Measurements from ENCODE around the gene TLE3.

Gene TLE3

DNA sequence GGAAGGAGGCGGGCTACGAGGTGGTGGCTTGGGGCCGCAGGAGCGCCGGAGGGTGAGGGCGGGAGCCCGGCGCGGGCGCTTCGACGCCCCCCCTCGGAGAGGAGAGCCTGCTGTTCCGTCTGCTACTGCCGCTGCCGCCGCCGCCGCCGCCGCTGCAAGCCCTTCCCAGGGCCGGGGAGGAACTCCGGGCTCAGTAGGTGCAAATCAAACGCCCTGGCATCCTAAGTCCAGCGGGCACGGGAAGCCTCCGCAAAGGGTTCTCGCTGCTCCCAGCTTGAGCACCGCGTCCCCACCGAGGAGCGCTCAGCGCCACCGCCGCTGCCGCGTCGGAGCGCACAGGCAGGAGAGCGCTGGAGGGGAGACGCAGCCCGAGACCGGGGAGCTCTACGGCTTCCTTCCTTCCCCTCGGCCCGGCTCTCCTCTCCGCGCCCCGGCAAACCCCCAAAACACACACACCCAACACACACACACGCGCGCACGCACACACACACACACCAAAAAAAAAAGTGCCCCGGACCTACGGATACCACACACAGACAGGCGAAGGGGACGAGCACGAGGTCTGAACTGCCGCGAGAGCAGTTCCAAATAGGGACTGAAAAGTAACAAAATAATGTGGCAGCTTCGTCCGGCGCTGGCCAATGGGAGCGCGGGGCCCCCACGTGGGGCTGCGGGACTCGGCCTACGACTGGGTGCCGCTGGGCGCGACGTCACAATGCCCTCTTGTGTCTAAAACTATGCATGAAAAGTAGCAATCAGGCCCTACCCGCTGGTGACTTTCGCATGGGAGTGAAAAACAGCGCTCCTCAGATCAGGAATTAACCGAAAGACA is at the start of gene TLE3:
Gene TLE3, minus strand, starts transcription at position 597 of the 832 bp plus-strand sequence. CDS start 1,119 bp downstream, outside the sequence.
- TF ChIP-seq, protein P1, sequence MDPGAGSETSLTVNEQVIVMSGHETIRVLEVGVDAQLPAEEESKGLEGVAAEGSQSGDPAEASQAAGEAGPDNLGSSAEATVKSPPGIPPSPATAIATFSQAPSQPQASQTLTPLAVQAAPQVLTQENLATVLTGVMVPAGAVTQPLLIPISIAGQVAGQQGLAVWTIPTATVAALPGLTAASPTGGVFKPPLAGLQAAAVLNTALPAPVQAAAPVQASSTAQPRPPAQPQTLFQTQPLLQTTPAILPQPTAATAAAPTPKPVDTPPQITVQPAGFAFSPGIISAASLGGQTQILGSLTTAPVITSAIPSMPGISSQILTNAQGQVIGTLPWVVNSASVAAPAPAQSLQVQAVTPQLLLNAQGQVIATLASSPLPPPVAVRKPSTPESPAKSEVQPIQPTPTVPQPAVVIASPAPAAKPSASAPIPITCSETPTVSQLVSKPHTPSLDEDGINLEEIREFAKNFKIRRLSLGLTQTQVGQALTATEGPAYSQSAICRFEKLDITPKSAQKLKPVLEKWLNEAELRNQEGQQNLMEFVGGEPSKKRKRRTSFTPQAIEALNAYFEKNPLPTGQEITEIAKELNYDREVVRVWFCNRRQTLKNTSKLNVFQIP (CRISPR knock-in tag; IDR thresholded peaks at IDR 0.05; ENCODE audit: borderline replicate concordance, low read depth) = 0 out of 2 replicates have a peak, but pooled peaks have one; percentile 20
- TF ChIP-seq RARB (CRISPR knock-in tag; IDR thresholded peaks at IDR 0.05) = no peak
- ATAC-seq = peak; percentile 69

DNA sequence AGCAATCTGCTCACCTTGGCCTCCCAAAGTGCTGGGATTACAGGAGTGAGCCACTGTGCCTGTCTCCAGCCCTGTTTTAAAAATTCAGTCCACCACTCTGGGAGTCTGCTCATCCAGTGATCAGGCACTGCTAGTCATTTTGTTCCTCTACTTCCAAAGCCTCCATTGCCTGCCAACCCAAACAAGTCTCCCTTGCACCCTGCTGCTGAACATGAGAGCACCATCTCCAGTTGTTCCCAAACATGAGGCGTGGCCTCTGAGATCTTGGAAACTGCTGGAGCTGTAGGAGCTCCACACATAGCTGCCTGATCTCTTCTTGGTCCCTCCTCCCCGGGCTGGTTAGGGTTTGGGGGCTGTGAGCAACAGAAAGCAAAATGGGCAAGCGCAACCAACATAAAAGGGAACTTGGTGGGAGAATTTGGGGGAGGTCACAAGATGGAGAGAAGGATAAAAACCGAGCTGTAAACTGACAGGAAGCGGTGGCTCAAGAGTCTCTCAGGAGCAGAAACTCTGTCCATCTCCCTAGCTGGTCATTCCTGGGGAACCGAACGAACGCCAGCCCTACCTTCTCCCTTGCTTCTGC is 49.6 kb upstream of the TLE3 start:
- ATAC-seq = no peak
- TF ChIP-seq CSDC2 (CRISPR knock-in tag; IDR thresholded peaks at IDR 0.05) (no peak), TOX (CRISPR knock-in tag; IDR thresholded peaks at IDR 0.05; ENCODE audit: borderline replicate concordance) (no peak), BACH2 (CRISPR knock-in tag; IDR thresholded peaks at IDR 0.05; ENCODE audit: borderline replicate concordance) (no peak), OSR1 (CRISPR knock-in tag; IDR thresholded peaks at IDR 0.05) (no peak), ZC3H10 (CRISPR knock-in tag; IDR thresholded peaks at IDR 0.05) (no peak), ZNF565 (CRISPR knock-in tag; conservative IDR thresholded peaks at IDR 0.05; ENCODE audit: low read depth) (no peak), ZNF70 (CRISPR knock-in tag; IDR thresholded peaks at IDR 0.05) (no peak), SNAI2 (CRISPR knock-in tag; IDR thresholded peaks at IDR 0.05) (no peak)
- TF ChIP-seq, protein P2, sequence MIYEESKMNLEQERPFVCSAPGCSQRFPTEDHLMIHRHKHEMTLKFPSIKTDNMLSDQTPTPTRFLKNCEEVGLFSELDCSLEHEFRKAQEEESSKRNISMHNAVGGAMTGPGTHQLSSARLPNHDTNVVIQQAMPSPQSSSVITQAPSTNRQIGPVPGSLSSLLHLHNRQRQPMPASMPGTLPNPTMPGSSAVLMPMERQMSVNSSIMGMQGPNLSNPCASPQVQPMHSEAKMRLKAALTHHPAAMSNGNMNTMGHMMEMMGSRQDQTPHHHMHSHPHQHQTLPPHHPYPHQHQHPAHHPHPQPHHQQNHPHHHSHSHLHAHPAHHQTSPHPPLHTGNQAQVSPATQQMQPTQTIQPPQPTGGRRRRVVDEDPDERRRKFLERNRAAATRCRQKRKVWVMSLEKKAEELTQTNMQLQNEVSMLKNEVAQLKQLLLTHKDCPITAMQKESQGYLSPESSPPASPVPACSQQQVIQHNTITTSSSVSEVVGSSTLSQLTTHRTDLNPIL (CRISPR knock-in tag; IDR thresholded peaks at IDR 0.05; ENCODE audit: low read depth) = no peak

DNA sequence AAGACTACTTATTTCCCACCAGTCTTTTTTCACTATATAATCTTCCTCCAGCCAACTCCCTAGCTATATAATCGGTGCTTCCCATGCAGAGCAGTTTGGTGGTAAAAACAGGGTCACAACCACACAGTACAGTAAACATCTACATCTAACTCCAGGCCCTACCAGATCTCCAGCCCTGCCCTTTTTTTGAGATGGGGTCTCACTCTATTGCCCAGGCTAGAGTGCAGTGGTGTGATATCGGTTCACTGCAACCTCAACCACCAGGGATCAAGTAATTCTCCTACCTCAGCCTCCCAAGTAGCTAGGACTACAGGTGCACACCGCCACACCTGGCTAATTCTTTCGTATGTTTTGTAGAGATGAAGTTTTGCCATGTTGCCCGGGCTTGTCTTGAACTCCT is 49.1 kb upstream of the TLE3 start:
- TF ChIP-seq ZFP30 (CRISPR knock-in tag; IDR thresholded peaks at IDR 0.05) (no peak), ZFP3 (CRISPR knock-in tag; IDR thresholded peaks at IDR 0.05) (no peak)
- TF ChIP-seq, protein P2 (CRISPR knock-in tag; IDR thresholded peaks at IDR 0.05; ENCODE audit: low read depth) = no peak
- TF ChIP-seq, protein P3, sequence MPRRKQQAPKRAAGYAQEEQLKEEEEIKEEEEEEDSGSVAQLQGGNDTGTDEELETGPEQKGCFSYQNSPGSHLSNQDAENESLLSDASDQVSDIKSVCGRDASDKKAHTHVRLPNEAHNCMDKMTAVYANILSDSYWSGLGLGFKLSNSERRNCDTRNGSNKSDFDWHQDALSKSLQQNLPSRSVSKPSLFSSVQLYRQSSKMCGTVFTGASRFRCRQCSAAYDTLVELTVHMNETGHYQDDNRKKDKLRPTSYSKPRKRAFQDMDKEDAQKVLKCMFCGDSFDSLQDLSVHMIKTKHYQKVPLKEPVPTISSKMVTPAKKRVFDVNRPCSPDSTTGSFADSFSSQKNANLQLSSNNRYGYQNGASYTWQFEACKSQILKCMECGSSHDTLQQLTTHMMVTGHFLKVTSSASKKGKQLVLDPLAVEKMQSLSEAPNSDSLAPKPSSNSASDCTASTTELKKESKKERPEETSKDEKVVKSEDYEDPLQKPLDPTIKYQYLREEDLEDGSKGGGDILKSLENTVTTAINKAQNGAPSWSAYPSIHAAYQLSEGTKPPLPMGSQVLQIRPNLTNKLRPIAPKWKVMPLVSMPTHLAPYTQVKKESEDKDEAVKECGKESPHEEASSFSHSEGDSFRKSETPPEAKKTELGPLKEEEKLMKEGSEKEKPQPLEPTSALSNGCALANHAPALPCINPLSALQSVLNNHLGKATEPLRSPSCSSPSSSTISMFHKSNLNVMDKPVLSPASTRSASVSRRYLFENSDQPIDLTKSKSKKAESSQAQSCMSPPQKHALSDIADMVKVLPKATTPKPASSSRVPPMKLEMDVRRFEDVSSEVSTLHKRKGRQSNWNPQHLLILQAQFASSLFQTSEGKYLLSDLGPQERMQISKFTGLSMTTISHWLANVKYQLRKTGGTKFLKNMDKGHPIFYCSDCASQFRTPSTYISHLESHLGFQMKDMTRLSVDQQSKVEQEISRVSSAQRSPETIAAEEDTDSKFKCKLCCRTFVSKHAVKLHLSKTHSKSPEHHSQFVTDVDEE (CRISPR knock-in tag; IDR thresholded peaks at IDR 0.05) = no peak
- ATAC-seq = no peak

DNA sequence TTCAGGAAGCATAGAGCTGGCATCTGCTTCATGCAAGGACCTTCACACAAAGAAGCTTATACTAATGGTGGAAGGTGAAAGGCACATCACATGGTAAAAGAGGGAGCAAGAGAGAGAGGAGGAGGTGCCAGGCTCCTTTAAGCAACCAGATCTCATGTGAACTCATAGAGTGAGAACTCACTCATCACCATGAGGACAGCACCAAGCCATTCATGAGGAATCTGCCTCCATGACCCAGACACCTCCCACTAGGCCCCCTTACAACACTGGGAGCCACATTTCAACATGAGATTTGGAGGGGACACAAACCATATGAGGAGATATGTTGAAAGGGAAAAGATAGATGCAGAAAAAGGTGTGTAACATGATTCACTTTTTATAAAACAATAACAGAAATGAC is 48.4 kb upstream of the TLE3 start:
- ATAC-seq = no peak
- TF ChIP-seq ARNTL (CRISPR knock-in tag; IDR thresholded peaks at IDR 0.05; ENCODE audit: borderline replicate concordance, low read depth) = no peak

DNA sequence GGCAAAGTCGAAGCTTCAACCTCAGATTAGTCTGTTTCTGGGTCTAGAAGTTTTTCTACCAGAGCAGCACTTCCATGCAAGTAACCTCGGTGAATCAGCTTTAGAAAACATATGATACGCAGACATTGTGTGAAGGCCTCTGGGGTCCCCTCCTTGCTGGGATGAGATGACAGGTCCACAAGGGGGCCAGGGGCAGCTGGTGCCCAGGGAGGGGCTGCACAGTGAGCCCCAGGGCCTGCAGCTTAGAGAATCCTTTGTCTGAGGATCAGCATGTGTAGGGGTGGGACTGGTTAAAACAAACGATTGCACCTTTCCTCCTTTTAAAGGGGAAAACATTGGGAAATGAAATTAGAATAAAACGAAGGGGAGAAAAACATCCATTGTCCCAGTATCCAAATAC is 47.5 kb upstream of the TLE3 start:
- ATAC-seq = no peak
- TF ChIP-seq OSR1 (CRISPR knock-in tag; IDR thresholded peaks at IDR 0.05) (no peak), PPARA (CRISPR knock-in tag; IDR thresholded peaks at IDR 0.05; ENCODE audit: borderline replicate concordance) (no peak), ZFP3 (CRISPR knock-in tag; IDR thresholded peaks at IDR 0.05) (no peak), GLIS3 (CRISPR knock-in tag; IDR thresholded peaks at IDR 0.05) (no peak)
- TF ChIP-seq, protein P2 (CRISPR knock-in tag; IDR thresholded peaks at IDR 0.05; ENCODE audit: low read depth) = no peak

Measured in SK-N-SH treated with all-trans-retinoic acid at 6 μM for 48 hours (cell line).